ENCODE data around the gene SNRNP200. TPM values are rescaled to one million over a fixed set of nuclear protein-coding genes. Genes with fewer than 3 reads are reported as not detected.

SNRNP200 gene
- total RNA-seq = 52.8 and 55.0 TPM in 2 replicates

GRCh38 chr2:96305091-96305978 lies at the start of gene SNRNP200:
Gene SNRNP200 (minus strand): TSS chr2:96305546. CDS start chr2:96305437, 109 bp downstream.

GRCh38 chr2:96325041-96325883 lies 19.9 kb upstream of the SNRNP200 start, which contains the start of gene ITPRIPL1:
Gene ITPRIPL1 (plus strand): TSS chr2:96325317. CDS start chr2:96325840, 523 bp downstream.

DNA sequence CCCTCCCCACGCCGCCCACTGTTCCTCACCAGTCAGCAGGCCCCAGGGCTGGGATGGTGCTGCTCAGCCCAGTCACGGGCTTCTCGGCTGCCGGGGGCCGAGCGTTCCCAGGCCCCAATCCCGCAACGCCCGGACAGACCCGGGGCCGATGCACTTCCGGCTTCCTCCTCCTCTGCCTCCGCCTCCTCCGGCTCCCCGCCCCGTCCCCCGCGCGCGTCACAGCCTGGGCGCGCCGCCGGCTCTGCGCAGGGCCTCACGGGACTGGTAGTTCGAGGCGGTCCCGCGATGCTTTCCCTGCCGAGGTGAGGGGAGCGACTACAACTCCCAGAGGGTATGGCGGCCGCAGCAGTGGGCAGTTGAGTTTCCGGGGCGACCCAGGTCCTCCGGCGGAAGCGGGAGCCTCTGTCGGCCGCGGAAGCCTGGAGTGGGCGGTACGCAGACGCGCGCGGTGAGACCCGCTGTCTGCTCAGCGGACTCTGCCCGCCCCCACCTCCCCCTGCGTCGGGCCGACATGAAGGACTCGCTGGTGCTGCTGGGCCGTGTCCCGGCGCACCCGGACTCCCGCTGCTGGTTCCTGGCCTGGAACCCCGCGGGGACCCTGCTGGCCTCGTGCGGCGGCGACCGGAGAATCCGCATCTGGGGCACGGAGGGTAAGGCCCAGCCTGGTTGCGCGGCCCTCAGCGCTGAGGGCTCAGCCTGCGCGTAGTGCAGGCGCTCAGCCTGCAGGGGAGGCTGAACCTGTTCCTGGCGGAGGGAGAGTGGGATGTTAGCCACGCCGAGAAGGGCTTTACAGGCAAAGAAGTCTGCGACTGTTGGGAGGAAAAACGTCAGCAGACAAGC lies 39.3 kb downstream of the SNRNP200 start, which contains the start of the genes CIAO1 and TMEM127:
CIAO1 (plus strand) TSS at position 386 of the 840 bp plus-strand sequence; CDS start at position 512, 126 bp downstream.
TMEM127 (minus strand) TSS at position 158 of the 840 bp plus-strand sequence. CDS start 616 bp downstream, outside the sequence.

Other genes with a start within 250 kb of the SNRNP200 start
- 4.4 and 4.8 TPM in 2 replicates for gene ADRA2B, start 189.0 kb downstream of the SNRNP200 start, total RNA-seq
- not detected in 2 replicates for gene ASTL, start 167.0 kb downstream of the SNRNP200 start, total RNA-seq
- gene DUSP2, start 160.1 kb downstream of the SNRNP200 start, total RNA-seq = 3.4 and 3.7 TPM in 2 replicates
- 58.6 and 60.6 TPM in 2 replicates for gene STARD7, start 96.7 kb downstream of the SNRNP200 start, total RNA-seq
- 29.6 and 33.6 TPM in 2 replicates for gene TMEM127, start 39.5 kb downstream of the SNRNP200 start, total RNA-seq
- gene CIAO1, start 39.3 kb downstream of the SNRNP200 start, total RNA-seq = 53.9 and 76.0 TPM in 2 replicates
- gene ITPRIPL1, start 19.8 kb upstream of the SNRNP200 start, total RNA-seq = 0.20 and 0.31 TPM in 2 replicates
- gene NCAPH, start 30.2 kb upstream of the SNRNP200 start, total RNA-seq = 0.34 and 0.44 TPM in 2 replicates
- not detected in 2 replicates for gene NEURL3, start 199.8 kb upstream of the SNRNP200 start, total RNA-seq
- 12.1 and 13.5 TPM in 2 replicates for gene ARID5A, start 231.2 kb upstream of the SNRNP200 start, total RNA-seq